ENCODE measurements around the gene KCNJ3.

DNA sequence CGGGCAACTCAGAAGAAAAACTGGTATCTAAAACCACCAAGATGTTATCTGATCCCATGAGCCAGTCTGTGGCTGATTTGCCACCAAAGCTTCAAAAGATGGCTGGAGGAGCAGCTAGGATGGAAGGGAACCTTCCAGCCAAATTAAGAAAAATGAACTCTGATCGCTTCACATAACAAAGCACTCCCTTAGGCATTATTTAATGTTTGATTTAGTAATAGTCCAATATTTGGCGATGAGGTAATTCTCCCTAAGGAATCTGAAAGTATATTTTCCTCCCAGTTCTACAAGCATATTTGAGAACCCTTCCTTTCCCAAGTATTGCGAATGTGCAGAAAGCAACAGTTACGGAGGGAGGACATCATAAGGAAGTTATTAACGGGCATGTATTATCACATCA, 156.6 kb downstream of the KCNJ3 start:
- TF ChIP-seq SMYD3 (CRISPR knock-in tag; IDR thresholded peaks at IDR 0.05): no peak
- no peak for TF ChIP-seq ZGPAT (CRISPR knock-in tag; IDR thresholded peaks at IDR 0.05)
- no peak for TF ChIP-seq EHMT2 (IDR thresholded peaks at IDR 0.05; ENCODE audit: borderline replicate concordance, low read depth, low read length)
- no peak for TF ChIP-seq SIN3A (IDR thresholded peaks at IDR 0.05; ENCODE audit: borderline replicate concordance, low read depth, low read length)
- TF ChIP-seq ZSCAN31 (CRISPR knock-in tag; IDR thresholded peaks at IDR 0.05; ENCODE audit: low read depth): no peak
- no peak for TF ChIP-seq MEIS2 (CRISPR knock-in tag; IDR thresholded peaks at IDR 0.05)
- no peak for TF ChIP-seq TCF12 (IDR thresholded peaks at IDR 0.05)
- TF ChIP-seq TCF12 (CRISPR knock-in tag; IDR thresholded peaks at IDR 0.05): no peak
- TF ChIP-seq, protein P1, sequence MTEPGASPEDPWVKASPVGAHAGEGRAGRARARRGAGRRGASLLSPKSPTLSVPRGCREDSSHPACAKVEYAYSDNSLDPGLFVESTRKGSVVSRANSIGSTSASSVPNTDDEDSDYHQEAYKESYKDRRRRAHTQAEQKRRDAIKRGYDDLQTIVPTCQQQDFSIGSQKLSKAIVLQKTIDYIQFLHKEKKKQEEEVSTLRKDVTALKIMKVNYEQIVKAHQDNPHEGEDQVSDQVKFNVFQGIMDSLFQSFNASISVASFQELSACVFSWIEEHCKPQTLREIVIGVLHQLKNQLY (CRISPR knock-in tag; IDR thresholded peaks at IDR 0.05): no peak
- no peak for TF ChIP-seq MTF1 (CRISPR knock-in tag; IDR thresholded peaks at IDR 0.05)
- no peak for TF ChIP-seq ZNF879 (CRISPR knock-in tag; IDR thresholded peaks at IDR 0.05)
